ENCODE data around the gene PRICKLE4.

Gene PRICKLE4, protein sequence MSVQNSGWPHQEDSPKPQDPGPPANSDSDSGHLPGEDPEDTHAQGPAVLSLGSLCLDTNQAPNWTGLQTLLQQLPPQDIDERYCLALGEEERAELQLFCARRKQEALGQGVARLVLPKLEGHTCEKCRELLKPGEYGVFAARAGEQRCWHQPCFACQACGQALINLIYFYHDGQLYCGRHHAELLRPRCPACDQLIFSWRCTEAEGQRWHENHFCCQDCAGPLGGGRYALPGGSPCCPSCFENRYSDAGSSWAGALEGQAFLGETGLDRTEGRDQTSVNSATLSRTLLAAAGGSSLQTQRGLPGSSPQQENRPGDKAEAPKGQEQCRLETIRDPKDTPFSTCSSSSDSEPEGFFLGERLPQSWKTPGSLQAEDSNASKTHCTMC

DNA sequence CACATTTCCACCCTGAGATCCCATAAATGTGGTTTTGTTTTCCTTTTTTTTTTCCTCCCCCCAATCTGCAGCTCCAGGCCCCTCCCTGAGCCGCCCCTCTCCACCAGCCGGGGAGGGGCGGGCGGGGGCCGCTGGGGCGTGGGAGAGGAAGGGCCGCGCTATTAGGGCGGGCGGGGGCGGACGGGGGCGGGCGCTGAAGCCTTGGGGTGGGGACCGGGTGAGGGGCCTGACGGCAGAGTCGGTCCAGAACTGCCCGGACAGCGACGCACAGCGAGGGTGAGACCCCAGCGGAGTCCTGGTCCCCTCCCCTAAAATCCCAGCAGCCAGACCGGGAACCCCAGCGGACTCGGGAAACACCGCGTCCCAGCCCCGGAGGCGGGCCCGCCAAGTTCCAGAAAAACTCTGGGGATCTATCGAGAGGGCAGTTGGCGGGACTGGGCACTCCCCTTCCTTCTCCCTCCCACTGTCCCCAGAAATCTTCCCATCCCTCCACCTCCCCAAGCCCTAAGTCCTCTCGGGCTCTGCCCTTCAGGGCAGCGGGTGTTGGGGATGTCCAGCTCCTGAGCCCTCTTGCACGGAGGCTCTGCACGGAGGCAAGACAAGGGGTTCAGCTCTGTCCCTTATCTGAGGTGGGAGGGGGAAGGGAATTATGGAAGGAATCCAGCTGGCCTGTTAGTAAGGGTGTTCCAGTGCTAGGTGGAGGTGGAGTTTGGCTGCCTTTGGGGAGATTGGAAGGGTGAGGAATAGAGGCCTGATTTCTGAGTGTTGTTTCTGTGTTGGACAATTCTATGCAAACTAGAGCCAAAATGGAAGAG, at the start of gene PRICKLE4:
Gene PRICKLE4 (plus strand): TSS at position 232 of the 815 bp plus-strand sequence. CDS start 2,692 bp downstream, outside the sequence.
- FAIRE-seq (no peak), DNase-seq (ENCODE audit: extremely low spot score, insufficient read length, low read depth) (no peak)

DNA sequence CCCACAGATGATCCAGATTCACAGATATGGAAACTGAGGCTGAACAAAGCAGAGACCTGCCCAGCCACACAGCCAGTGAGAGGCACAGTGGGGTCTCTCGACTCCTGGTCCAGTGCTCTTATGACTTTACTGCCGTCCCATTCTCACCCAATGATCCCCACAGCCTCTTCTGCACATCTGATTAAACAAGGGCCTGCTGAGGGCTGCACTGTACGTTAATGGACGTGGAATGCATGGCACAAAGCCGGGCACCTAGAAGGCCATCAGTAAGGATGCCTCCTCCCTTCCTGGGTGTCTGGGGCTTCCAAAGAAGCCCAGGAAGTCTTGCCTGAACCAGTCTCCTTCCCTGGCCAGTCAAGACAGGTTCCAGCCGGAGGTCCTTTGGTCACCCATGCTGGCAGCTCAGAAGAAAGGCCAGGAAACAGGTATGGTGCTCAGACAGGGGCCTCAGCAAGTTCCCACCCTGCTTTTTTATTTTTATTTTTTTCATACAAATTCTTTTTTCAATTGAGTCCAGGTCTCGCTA, 49.0 kb upstream of the PRICKLE4 start:
- peak; percentile 12 for FAIRE-seq

DNA sequence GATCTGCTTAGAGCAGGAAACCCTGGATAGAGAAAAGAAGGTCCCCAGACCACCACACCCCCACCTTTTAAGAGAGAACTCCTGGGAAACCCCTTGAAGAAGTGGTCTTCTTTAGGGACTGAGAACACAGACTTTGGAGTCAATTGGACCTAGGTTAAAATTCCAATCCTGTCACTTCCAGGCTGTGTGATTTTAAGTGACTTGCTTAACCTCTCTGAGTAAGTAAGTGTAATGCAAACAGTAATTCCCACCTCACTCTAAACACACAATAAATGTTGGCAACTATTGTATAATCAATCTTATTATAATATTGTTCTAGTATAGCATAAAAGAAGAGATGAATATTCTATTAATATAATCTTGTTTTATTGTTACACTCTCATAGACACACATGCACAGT, 48.4 kb upstream of the PRICKLE4 start:
- DNase-seq (ENCODE audit: extremely low spot score, insufficient read length, low read depth) (no peak), FAIRE-seq (no peak)

More for the DNA sequence above, 49.0 kb upstream of the PRICKLE4 start:
- DNase-seq (ENCODE audit: extremely low spot score, insufficient read length, low read depth): no peak

DNA sequence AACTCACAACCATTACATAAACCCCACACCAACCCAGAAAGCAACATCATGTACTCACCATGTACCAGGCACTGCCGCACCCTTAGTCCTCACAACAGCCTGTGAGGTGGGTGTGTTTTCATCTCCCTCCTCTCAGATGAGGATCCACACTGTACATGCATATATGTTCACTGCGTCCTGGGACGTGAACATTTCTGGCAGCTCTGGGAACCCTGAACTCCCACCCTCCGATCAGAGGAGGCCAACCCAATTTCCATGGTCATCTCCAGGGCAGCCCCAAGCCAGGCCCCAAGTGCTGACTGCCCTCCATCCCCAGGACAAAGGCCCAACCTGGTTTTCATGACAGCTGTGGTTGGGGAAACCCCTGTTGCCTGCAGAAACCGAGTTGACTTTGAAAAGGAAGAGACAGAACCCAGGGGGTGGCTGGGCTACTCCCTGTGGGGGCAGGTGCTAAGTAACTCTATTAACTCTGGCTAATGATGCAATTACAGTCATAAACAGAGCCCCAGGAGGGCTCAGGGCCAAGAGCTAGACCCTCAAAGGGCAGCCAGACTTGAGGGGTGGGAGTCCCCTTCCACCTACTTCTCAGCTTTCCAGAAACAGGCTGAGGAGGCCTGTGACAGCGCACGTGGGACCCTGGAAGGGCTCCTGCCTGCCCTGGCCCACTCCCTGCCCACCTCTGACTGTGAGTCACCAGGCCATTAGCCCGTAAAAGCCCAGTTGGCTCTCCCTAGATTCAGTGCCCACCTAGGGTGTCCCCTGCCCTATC, 47.8 kb upstream of the PRICKLE4 start:
- DNase-seq (ENCODE audit: extremely low spot score, insufficient read length, low read depth): no peak
- peak; percentile 98 for FAIRE-seq

DNA sequence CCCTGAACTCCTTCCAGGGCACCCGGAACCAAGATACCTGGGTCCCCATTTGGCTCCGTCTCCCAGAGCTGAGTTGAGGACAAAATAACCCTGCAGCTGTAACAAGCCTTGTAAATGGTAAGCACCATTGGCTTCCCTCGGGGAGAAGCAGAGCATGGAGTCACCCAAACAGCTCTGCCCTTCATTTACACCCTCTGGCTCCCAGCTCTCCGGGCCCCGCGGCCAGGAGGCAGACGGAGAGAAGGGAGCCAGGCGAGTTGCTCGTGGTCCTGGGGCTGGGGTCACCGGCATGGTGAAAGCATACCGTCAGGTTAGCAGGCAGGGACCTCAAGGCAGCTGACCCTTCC, 47.2 kb upstream of the PRICKLE4 start:
- DNase-seq (ENCODE audit: extremely low spot score, insufficient read length, low read depth) (no peak), FAIRE-seq (no peak)

DNA sequence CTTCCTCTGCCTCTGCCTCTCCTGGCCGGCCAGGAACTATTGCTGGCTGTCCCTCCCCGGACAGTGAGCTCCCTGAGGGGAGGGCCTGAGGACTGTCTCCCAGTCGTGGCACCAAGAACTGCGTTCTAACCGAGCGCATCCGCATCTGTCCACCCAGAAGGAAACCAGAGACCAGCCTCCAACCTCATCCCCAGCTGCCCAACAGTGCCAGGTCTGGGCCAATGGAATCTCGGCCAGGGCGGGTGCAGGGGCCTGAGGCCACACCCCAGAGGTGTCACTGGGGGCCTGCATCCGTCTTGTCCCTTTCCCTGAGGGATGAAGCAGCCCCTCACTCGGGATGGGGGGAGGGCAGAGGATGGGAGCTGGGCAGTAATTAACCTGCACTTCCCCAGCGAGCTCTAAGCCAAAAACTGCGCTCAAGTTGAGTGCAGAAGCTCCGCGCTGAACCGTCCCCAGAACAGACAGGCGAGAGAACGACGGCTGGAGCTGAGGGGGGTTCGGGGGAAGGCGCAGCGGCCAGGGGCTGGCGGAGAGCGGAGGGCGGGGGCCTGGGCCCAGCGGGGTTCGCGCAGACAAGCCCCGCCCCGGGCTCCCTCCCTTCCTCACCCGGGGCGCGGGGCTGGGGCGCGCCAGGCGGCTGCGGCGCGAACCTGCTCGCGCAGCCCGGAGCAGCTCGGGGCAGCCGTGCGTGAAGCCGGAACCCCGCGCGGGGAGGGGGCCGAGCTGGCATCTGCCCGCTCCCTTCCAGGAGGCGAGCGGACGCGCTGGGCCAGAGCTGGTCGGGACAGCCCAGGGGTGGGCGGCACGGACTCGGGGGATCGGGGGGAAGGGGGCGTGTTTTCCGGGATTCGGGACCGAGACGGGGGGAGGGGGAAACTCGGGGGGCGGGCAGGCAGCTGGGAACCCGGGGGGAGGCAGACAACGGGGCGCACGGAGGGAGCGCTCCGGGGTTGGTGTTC, 46.6 kb upstream of the PRICKLE4 start:
- FAIRE-seq (peak; percentile 84), DNase-seq (ENCODE audit: extremely low spot score, insufficient read length, low read depth) (peak; percentile 82)

DNA sequence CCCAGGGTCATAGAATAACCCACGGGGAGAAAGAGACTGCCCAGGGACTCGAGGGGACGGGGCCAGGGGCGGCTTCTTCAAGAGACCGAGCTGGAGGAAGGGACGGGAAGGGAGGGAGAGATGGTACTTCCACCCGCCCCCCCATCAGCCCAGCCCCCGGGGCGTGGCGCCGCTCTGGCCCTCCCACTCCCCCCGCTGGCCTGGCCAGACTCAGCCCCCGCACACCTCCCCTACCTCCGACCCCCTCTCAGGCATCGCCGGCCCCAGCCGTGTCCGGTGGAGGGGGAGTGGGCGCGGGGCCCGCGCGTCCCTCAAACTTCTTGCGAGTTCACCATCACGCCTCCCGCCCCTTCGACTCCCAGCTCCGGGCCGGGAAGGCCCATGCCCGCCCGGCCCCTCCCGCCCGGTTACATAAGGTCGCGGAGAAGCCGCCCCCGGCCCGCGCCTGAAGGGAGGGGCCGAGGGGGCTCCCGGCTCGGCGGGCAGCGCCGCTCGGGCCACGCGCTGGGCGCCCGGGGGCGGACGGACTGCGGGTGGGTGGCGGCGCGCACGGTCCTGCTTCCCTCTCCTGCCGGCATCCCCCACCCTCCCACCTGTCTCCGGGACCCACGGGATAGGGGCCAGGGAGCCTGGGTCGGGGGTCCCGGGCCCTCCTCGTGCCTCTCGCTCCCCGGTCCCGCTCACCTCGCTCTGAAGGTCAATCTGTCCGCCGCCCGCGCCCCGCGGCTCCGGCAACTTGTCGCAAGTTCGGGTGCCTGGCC, 45.7 kb upstream of the PRICKLE4 start:
- FAIRE-seq: peak; percentile 66
- DNase-seq (ENCODE audit: extremely low spot score, insufficient read length, low read depth): peak; percentile 68

DNA sequence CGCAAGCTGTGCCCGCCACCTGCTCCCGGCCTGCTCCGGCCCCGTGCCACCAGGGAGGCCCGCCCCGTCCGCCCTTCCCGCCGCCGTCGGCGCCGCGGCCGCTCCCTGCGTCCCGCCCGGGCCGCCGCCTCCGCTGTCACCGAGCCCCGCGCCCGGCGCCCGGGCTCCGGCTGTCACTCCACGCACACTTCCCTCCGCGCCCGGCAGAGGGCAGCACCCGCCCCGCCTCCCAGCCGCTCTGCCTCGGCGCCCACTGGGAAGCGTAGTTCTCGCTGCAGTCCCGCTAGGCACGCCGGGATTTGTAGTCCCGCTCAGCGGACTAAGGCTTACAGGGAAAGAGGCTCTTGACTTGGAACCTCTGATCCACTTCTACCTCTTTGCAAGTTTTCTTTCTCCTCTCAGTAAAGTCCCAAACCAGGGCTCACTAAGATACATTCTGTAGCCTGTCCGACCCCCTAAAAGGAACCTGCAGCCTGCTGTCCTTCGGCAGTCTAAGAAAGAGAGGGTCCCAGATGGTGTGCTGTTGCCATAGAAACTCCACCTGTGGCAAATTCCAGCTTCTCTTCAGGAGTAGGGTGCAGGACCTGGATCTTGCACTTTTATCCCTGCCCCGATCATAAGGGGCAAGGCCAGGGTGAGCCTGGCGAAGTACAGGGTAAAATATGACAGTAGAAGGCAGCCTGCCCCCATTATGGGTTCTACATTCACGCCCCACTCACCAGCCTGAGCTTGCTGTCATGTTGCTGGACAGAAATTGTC, 45.0 kb upstream of the PRICKLE4 start, which contains the start of gene TFEB:
Gene TFEB (minus strand): TSS at position 182 of the 759 bp plus-strand sequence. CDS start 44,395 bp downstream, outside the sequence.
- DNase-seq (ENCODE audit: extremely low spot score, insufficient read length, low read depth) (peak; percentile 91), FAIRE-seq (peak; percentile 88)

DNA sequence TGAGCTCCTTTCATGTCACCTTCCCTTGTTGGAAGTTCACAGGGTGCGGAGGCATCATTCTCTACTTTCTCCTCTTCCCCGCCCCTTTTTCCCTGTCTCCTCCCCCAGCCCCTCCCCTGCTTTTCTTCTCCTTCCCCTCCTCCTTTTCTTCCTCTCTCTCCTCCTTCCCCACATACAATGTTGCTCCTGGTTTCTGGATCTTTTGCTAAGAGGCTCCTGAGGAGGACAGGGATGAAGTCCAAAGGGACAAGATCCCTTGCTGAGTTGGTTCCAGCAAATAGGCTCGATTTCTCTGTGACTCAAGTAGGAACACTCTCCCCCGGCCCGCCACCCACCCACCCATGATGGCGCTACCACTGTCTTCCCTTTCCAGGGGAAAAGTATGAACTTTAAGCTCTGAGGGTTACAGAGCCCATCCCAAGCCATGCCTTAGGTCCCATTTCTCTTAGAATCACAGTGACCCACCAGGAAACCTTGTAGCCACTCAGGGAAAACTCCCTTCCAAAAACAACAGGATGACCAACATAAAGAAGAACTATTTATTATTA, 44.3 kb upstream of the PRICKLE4 start:
- DNase-seq (ENCODE audit: extremely low spot score, insufficient read length, low read depth) (no peak), FAIRE-seq (no peak)

DNA sequence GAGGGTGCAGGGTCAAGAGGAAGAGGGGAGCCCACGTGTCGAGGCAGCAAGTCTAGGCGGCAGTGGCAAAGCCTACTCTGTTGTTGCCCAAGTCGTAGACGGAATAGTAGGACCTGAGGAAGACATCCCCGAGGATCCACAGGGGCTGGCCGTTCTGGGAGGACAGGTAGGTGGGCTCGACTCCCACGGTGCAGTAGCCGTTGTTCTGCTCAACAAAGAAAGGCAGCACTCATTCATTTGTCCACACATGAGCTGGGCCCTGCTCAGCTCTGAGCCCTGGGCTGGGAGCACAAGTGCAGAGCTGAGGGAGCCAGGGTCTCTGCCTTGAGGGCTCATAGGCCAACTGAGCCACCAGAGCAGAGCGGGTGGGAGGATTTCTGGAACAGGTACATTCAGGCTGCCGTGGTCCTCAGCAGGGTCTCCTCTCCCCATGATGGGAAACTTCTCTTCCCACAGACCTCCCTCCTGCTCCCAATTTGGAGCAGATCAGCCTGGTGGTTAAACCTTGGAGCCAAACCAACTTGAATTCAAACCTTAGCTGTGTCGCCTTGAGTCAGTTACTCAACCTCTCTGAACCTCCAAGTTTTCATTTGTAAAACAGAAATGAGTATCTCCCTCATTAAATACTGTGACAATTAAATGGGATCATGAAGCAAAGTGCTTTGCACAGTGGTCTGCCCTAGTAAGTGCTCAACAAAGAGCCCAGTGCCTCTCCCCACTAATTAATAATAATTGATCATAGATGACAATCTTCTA, 43.6 kb upstream of the PRICKLE4 start:
- DNase-seq (ENCODE audit: extremely low spot score, insufficient read length, low read depth): no peak
- FAIRE-seq: no peak

DNA sequence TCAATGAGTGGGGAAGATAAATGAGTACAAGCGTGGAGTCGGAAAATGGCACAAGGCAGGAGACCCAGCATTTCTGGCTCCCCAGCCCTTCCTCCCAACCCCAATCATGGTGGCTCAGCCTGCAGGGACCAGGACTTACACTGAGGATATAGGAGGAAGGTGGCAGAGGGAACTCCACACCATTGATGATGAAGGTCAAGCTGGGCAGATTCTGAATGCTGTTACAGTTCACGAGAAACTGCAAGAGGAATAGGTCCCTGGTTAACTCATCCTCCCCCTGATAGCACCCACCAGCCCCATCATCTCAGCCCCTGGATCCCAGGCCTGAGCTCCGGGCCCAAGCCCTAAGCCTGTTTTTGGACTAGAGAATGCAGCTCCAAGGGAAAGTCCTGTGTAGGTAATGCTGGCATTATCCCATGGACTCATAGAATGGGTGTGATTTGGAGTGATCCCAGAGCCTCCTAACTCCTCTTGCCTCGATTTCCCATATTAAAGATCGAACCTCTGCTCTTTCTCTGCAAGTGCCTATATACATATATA, 42.9 kb upstream of the PRICKLE4 start:
- FAIRE-seq (no peak), DNase-seq (ENCODE audit: extremely low spot score, insufficient read length, low read depth) (no peak)

DNA sequence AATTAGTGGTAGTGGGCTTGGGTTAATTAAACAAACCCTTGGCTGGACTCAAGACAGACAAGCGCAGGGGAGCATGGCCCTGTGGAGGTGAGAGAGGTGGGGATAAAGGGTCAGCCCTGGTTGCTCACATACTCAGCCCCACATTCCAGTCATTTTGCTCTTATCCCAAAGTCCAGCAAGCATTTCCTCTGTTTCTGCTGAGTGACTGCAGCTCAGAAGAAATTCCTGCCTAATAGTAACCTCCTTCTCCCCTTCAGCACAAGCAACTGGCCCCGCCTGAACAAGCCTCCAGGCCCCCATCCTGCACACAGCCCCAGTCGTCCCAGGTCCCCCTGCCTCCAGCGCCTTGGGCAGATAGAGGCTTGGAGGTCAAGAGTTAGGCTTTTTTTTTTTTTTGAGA, 41.5 kb upstream of the PRICKLE4 start:
- no peak for DNase-seq (ENCODE audit: extremely low spot score, insufficient read length, low read depth)
- FAIRE-seq: no peak

DNA sequence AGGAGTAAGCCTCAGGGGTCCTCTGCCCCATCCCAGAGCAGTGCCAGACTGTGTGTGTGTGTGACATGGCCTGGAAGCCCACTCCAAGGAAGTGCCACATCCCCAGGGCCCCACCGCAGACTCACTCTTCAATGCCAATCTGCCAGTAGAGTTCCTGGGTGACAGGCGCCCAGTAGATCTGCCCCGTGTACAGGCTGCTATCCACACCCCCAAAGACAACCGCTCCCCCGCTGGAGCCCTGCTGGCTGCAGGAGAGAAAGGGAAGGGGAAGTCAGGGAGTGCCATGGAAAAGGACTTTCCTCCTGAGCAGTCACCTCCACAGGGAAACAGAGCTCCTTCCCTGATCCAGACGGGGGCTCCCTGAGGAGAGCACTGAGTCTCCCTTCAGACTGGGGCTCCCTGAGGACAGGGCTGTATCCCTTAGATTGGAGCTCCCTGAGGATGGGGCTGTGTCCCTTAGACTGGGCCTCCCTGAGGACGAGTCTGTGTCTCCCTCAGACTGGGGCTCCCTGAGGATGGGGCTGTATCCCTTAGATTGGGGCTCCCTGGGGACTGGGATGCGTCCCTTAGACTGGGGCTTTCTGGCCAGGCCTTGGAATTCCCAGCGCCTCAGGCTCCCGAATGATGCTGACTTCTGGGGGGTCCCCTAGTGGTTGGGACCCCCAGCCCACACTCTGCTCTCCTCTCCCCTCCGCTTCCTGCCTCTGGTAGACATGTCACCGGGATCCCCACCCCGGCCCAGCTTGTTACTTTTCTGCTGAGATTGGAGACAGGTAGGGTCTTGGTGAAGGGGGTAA, 40.0 kb upstream of the PRICKLE4 start:
- no peak for FAIRE-seq
- no peak for DNase-seq (ENCODE audit: extremely low spot score, insufficient read length, low read depth)

DNA sequence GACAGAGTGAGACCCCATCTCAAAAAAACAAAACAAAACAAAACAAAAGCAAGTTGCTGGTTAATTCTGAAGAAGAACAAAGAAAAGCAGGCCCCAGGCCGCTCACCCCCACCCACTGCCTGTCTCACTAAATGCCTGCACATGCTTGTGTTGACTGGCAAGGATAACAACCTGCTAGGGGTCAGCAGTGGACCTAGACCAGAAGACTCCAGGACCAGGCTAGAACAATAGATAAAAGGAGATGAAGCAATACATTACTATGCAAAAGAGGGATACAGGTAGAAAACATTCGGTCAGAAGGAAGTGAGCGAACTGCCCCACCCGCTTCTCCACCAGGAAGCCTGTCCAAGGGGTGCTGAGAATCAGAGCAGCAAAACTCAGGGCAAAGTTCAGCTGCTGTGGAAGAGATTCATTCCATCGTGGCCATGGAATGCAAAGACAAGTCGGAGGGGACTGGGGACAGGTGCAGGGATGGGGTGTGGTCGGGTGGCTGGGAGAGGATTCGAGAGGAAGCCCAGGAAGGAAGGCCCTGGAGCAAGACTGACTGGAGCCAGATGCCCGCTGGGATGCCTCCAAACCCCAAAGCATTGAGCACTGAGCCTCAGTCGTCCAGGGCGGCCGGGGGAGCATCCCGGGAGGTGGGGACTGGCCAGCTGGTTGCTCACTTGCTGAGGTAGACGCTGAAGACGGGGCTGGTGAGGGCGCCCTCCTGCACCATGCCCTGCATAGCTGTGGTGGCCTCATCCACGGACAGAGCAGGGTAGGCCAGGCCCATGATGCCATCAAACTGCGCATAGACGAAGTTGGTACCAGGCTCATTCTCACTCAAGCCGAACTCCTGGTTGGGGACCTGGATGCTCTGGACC, 38.7 kb upstream of the PRICKLE4 start:
- no peak for DNase-seq (ENCODE audit: extremely low spot score, insufficient read length, low read depth)
- FAIRE-seq: no peak

Measured in GM18507 (cell line).